HG02973 (cell line): ENCODE measurements around the gene ZNF888.
A peak's percentile ranks its signal among the peaks of the same experiment; 100 is the strongest.
"Not testable (repeated sequence)": the region's sequence is repeated elsewhere in the genome, so short reads cannot be mapped to it uniquely, and the experiment has no call there.

Experiments
- ATAC-seq: cut with Tn5 transposase; IDR thresholded peaks from one replicate; pipeline ENCODE4 v1.9.1; 2021; ENCODE audit warnings: moderate library complexity; ENCODE audit not compliant: unreplicated experiment

The ZNF888 gene

DNA sequence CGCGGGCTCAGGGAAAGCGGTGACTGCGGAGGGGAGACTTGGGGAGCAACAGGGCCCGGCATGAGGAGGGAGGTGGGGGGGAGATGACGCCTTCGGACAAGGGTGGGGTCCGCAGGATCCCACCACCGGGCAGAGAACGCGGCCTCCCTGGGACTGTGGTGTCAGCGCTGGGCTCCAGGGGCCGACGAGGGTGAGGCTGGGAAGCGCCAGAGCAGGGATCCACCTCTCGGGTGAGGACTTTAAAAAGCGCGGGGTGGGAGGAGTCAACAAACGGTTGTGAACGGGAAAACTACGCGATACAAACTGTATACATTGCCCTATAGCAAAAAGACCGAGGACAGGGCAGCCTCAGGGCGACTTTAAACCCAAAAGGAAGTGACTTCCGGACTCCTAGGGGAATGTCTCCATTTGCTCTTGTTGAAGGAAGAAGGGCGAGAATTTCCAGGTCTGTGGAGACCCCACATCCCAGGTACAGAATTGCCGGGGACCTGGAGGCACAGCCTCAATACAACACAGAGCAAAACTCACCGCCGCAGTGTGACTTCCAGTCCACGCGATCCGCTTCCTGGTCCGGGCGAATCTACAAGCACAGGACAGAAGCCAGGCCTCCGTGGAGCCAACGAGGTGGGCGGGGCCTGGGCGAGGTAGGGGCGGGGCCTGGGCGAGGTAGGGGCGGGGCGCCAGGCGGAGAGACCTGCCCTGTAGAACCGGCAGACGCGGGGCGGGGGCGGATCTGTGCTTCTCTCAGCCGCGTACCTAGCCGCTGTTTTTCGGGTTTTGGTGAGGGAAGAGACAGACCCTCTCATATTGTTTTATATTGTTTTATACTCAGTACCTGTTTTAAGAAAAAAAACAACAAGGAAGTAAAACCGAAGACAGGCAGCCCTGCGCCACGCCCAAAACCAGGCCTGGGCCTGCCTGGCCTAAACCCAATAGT lies at the start of gene ZNF888:
TSS of gene ZNF888 (minus strand) at position 588 of the 937 bp plus-strand sequence. CDS start 5,555 bp downstream, outside the sequence.
- ATAC-seq, result peak; percentile 94

DNA sequence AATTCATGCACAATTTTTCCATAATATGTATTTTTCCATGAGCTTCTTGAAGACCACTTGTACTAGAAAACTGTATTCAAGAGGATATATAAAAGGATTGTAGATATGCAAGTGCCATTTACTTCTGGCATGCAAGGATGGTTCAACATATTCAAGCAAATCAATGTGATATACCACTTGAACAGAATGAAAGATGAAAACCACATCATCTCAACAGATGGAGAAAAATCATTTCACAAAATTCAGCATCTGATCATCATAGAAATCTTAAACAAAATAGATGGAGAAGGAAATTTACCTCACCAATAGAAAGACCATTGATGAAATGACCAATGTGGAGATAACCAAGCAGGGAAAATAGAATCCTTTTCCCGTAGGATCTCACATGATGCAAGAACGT lies 44.5 kb upstream of the ZNF888 start:
- ATAC-seq, result no peak

DNA sequence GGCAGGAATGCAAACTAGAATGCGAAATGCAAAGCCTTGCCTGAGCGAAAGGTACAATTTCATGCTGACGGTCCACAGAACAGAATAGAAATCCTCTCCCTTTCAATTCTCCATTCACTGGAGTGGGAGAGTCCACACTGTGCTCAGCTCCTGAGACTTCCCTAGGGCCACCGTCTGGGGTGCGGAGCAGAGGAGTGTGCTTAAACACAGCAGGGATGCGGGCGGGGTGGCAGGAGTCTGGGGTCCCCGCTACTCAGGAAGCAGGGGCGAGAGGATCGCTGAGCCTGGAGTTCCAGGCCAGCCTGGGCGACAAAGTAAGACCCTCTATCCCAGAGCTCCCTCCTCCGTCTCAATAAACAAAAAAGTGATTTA lies 40.0 kb upstream of the ZNF888 start:
- peak; percentile 21 for ATAC-seq

DNA sequence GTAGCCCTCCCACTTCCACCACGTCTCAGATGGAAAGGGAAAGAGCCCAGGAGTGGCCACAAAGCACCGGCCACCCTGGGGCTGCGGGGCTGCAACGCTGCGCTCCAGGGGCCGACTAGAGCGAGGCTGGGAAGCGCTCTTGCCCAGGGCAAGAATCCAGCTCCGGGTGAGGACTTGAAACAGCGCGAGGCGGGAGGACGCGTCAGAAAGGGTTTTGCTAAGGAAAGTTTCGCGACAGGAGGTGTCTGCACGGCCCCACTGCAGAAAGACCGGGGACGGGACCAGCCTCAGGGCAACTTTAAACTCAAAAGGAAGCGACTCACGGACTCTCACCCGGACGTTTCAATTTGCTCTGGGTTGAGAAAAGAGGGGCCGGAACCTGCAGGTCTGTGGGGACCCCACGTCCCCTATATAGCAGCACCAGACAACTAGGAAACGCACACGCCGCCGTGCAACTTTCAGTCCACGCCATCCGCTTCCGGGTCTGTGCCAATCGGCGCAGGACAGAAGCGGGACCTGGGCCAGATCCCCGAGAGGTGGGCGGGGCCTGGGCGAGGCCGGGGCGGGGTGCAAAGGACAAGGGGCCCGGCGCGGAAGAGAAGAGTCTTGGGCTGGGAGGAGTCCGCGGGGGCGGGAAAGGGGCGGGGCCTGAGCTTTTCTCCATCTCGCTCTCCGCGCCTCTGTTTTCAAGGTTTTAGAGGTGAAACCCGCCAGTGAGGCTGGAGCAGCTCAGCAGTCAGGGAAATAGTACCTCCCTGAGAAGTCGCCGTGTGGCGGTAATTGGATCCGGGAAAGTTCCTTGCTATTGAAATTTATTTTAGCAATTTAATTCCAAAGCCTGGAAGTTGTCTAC lies 39.4 kb upstream of the ZNF888 start, which contains the start of gene ZNF816:
TSS of gene ZNF816 (minus strand) at position 488 of the 853 bp plus-strand sequence. CDS start 6,792 bp downstream, outside the sequence.
- ATAC-seq, result peak; percentile 93

DNA sequence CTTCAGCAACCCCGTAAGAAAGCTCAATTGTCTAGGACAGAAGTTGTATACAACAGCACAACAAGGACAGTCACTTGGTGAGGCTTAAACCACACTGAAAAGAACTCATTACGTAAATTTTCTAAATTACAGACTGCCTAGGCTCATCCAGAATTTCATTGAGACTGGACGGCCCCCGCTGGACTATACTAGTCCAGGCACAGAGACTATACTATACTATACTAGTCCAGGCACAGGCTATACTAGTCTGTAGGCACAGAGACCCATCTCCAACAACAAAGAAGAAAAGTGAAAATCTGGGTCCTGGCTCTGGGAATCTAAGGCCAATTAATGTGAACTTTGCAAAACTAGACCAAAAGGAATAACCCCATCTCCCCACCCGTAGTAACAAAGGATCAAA lies 38.8 kb upstream of the ZNF888 start:
- no peak for ATAC-seq

DNA sequence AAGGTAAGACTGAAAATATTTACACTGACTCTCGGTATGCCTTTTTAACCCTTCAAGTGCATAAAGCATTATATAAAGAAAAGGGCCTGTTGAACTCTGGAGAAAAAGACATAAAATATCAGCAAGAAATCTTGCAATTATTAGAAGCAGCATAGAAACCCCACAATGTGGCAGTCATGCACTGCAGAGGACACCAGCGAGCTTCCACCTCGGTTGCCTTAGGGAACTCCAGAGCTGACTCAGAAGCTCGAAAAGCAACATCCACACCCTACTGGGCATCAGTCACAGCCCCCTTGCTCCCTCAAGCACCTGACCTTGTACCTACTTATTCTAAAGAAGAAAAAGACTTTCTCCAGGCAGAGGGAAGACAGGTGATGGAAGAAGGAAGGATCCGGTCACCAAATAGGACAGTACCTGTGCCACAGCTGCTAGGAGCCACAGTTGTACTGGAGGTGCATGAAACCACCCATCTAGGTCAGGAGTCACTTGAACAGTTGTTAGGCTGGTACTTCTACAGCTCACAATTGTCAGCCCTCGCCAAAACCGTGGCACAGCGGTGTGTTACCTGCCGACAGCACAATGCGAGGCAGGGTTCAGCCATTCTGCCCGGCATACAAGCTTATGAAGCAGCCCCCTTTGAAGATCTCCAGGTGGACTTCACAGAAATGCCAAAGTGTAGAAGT lies 36.5 kb upstream of the ZNF888 start:
- no peak for ATAC-seq

DNA sequence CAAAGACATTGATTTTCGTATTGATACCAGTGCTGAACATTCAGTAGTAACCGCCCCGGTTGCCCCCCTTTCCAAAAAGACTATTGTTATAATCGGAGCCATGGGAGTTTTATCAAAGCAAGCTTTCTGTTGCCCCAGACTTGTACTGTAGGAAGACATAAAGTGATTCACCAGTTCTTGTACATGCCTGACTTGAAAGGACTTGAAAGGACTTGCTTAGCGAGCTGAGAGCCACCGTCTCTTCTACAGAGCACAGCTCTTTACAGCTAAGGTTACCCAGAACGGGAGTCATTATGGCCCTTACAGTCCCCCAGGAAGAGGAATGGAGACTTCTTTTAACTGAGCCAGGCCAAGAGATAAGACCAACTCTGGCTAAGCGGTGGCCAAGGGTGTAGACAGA lies 34.4 kb upstream of the ZNF888 start:
- no peak for ATAC-seq

DNA sequence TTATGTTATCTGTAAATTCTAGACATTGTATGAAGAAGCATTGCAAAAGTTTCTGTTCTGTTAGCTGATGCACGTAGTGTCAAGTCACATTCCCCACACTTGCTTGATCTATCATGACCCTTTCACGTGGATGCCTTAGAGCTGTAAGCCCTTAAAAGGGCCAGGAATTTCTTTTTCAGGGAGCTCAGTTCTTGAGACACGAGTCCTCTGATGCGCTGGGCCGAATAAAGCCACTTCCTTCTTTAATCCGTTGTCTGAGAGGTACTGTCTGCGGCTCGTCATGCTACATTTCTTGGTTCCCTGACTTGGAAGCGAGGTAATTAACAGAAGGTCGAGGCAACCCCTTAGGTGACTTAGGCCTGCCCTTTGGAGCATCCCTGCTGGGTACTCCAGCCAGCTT lies 33.7 kb upstream of the ZNF888 start:
- no peak for ATAC-seq

DNA sequence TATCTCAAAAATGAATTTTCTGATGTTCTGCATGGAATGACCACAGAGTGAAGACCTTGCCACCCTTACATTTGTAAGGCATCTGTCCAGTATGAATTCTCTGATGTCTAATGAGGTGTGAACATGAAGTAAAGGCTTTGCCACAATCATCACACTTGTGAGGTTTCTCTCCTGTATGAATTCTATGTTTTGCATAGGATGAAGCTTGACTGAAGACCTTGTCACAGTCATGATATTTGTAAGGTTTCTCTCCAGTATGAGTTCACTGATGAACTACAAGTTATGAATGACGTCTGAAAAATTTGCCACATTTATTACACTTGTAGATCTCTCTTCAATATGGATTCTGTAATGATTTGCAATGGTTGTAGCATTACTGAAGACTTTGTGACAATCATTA lies 26.2 kb upstream of the ZNF888 start:
- ATAC-seq, result no peak

DNA sequence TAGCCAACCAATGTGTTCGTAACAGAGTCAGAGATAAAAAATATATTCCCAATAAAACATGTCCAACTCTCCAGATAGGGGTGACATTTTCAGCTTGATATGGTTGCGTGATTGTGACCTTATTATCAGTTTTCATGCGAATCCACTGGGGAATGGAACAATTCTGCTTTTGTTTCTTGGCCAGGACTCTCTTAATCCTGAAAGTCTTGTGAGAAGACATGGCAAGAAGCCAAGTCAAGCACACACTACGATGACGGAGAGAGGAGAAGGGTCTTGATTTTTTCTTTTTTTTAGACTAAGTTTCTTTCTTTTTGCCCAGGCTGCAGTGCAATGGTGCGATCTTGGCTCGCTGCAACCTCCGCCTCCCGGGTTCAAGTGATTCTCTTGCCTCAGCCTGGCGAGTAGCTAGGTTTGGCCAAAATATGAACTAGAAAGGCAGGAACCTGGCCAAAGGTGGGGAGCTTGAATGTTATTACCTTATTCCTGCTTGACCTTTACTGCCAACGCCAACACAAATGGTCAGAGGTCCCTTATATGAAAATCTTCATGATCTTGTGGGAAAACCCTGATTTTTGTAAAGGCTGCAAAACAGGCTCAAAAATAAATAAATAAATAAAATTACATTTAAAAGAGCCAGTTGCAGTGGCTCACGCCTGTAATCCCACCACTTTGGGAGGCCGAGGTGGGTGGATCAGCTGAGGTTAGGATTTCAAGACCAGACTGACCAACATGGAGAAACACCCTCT lies 25.0 kb upstream of the ZNF888 start:
- ATAC-seq, result no peak

DNA sequence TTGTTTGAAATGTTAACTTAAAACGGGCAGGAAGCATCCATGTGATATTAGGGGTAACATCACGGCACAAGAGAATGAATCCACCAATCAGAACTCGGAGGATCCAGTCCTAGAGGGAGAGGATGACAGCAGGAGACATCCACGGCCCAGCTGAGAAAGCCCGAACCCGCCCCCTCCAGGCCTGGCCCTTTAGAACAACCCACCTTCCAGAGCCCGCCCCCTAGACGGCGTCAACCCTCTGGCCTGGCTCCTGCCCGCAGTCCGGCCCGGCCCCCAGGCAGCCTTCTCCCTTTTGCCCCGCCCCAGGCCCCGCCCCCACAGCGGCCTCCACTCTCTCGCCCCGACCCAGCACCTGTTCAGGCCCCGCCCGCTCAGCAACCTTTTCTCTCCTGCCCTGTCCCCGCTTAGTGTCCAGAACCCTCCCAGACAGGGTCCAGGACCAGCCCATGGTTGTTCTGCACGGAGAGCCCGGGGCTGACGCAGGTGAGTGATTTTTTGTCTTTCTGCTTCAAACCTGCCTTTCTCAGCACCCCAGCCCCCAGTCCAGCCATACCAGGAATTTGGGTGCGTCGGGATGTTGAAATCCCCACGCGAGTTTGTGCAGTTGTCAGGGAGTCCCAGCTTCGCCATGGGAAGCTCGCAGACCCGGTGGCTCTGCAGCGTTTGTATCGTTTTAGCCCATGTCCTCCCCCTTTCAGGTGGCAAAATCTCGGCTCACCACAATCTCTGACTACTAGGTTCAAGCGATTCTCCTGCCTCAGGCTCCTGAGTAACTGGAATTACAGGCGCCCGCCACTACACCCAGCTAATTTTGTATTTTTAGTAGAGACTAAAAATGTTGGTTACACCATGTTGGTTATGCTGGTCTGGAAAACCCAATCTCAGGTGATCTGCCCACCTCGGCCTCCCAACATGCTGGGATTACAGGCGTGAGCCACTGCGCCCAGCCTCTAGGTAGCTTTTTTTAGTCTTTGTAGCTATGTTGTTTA lies 23.4 kb upstream of the ZNF888 start:
- ATAC-seq, result no peak

DNA sequence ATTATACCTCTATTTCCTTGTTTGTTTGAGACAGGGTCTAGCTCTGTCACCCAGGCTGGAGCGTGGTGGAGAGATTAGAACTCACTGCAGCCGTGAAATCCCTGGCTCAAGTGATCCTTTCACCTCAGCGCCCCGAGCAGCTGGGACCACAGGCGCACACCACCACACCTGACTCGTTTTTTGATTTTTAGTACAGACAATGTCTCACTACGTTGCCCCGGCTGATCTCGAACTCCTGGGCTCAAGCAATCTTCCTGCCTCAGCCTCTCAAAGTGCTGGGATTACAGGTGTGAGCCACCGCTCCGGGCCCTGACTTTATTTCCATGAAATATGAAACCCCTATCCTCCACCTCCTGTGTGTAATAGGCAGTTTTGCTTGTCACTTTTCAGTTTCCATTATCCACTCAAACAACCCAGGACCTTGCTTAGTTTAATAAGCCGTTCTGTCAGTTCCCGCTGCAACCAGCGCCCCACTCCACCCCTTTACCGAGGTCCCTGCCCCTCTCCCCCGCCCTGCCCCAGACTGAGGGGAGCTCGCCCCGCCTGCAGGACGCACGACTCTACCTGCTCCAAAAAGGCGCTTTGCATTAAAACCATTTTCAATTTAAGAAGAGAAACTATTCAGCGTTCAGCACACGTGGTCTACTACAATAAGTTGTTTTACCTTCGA lies 22.6 kb upstream of the ZNF888 start:
- no peak for ATAC-seq

DNA sequence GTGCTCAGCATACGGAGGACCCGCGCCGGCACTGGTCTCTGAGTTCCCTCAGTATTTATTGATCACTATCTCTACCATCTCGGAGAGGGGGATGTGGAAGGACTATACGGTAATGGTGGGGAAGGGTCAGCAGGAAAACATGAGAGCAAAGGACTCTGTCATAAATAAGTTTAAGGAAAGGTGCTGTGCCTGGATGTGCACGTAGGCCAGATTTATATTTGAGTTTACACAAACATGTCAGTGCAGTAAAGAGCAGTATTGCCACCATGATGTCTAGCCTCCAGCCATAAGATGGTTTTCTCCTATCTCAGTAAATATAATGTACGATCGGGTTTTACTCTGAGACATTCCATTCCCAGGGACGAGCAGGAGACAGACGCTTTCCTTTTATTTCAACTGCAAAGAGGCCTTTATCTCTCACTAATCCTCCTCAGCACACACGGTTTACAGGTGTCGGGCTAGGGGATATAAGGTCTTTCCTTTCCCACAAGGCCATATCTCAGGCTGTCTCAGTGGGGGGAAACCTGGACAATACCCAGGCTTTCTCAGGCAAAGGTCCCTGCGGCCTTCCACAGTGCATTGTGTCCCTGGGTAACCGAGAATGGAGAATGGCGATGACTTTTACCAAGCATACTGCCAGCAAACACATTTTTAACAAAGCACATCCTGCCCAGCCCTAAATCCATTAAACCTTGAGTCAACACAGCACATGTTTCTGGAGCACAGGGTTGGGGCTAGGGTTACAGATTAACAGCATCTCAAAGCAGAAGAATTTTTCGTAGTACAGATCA lies 21.7 kb upstream of the ZNF888 start:
- not testable (repeated sequence) for ATAC-seq

DNA sequence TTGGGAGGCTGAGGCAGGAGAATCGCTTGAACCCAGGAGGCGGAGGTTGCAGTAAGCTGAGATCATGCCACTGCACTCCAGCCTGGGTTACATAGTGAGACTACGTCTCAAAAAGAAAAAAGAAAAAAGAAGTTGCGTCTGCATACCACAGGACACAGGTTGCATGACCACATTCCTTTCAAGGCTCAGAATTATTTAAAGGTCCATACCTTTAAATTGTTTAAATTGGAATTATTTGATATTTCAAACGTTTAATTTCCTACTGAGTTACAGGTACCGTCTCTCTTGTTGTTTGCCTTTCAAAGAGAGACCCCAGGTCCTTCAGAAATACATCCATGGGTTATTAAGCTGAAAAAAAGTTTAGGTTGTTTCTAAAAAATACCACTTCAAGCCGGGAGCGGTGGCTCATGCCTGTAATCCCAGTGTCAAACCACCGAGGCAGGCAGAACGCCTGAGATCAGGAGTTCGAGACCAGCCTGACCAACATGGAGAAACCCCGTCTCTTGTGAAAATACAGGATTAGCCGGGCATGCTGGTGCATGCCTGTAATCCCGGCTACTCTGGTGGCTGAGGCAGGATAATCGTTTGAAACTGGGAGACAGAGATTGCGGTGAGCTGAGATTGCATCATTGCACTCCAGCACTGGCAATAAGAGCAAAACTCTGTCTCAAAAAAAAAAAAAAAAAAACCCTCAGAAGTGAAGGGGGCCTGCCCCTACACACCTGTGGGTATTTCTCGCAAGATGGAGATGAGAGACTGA lies 20.8 kb upstream of the ZNF888 start:
- no peak for ATAC-seq

DNA sequence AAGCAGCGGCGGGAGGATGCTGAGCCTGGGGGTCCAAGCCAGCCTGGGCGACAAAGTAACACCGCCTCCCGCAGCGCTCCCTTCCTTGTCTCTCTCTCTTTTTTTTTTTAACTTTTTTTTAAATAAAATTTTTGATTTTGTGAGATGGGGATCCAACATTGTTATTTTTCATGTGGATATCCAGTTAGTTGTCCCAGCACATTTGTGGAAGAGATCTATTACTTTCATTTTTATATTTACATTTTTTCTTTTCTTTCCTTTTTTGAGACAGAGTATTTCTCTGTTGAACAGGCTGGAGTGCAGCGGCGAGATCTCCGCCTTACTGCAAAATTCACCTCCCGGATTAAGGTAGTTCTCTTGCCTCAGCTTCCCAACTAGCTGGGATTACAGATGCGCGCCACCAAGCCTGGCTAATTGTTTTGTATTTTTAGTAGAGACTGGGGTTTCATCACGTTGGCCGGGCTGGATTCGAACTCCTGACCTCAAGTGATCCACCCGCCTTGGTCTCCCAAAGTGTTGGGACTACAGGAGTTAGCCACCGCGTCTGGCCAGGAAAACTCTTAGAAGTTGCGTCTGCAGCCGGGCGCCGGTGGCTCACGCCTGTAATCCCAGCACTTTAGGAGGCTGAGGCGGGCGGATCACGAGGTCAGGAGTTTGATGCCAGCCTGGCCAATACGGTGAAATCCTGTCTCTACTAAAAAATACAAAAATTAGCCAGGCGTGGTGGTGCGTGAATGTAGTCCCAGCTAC lies 20.1 kb upstream of the ZNF888 start:
- ATAC-seq, result no peak

DNA sequence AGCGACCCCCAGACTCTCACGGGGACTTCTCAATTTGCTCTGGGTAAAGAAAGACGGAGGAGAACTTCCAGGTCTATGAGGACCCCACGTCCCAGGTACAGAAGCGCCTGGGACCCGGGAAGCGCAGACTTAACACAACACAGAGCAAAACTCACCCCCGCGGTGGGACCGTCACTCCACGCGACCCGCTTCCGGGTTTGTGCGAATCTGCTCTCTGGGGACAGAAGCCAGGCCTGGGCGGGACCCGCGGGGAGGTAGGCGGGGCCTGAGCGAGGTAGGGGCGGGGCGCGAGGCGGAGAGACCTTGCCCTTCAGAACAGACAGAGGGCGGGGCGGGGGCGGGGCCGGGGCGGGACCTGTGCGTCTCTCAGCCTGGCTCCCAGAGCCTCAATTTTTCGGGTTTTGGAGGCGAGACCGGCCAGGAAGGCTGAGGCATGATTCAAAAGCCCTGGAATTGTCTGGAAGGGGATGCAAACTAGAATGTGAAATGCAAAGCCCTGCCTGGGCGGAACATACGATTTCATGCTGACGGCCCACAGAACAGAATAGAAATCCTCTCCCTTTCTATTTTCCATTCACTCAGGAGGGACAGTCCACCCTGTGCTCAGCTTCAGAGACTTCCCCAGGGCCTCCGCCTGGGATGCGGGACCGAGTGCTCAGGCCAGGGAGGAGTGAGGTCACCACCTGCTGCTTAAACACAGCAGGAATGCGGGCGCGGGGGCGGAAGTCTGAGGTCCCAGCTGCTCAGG lies 19.3 kb upstream of the ZNF888 start:
- ATAC-seq, result peak; percentile 95
